Islet of Langerhans (tissue), 1 donor: ENCODE results near the gene RRP7A.
"Not testable (repeated sequence)": the region's sequence is repeated elsewhere in the genome, so short reads cannot be mapped to it uniquely, and the experiment has no call there.

Source experiments
- FAIRE-seq: peaks from one replicate; lab custom pipeline; 2011; peaks lifted over from hg19 to GRCh38; lab: Jason Lieb, UNC

The RRP7A gene

DNA sequence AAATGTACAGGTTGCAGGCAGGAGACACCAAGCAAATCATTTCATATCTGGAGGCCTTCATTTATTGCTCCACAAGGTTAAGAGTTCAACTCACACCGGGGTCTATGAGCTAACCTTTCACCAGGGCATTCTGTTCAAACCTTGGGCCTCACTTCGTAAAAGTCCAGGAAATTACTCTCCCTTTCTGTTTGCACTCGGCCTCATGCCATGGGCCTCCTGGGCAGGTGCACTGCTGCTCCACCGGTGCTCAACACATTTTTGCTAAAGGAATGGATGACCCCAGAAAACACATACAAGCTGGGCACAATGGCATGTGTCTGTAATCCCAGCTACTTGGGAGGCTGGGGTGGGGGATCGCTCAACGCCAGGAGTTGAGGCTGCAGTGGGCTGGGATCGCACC, 16.6 kb upstream of the RRP7A start:
- FAIRE-seq: no peak

DNA sequence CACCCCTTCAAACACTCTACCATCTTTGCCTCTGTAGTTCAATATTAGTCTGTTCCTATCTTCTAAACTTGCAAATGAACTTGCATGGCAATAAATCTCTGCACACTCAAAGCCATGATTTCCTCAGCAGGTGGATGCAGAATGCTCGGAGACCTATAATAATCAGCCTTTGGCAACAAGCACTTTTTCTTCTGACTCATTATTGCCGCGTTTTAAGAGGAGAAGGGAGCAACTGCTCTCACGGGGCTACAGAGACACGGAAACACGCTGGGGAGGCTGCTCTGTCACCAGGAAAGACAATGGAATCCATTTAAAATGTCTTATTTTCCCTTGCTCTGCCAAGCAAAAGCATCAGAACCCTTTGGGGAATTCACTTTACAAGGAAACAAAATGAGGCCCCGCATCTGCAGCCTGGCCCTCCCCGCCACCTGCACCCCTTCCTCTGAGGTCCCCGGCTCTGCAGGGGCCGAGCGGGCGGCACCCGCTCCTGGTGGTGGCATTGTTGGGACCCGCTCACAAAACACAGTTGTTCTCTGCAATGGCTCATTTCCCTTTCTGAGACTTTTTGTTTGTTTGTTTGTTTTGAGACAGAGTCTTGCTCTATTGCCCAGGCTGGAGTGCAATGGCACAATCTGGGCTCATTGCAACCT, 15.6 kb upstream of the RRP7A start:
- FAIRE-seq: not testable (repeated sequence)

DNA sequence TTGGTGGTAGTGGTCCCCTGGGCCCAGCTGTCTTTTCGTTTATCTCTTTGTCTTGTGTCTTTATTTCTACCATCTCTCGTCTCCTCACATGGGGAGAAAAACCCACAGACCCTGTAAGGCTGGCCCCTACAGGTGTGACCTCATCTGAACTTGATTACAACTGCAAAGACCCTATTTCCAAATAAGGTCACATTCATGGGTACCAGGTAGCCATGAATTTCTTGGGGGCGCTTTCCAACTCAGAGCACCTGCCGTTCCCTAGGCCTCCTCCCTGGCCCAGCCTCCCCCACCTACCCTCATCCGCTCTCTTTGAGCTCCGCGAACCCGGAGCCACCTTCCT, 14.0 kb upstream of the RRP7A start:
- FAIRE-seq: no peak

DNA sequence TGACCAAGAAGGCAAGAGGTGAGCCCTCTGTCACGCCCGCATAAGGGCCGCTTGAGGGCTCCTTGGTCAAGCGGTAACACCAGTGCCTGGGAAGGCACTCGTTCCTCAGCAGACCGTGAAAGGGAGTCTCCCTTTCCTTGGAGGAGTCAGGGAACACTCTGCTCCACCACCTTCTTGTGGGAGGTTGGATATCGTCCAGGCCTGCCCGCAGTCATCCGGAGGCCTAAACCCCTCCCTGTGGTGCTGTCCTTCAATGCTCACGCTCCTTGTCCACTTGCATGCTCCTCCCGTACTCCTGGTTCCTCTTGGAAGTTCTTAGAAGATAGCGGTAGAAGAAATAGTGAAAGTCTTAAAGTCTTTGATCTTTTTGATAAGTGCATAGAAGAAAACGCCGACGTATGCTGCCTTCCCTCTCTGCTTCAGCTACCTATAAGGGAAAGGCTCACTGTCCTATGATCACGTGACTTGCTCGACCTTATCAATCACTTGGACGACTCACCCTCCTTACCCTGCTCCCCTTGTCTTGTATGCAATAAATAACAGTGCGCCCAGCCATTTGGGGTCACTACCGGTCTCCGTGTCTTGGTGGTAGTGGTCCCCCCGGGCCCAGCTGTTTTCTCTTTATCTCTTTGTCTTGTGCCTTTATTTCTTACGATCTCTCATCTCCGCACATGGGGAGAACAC, 11.9 kb upstream of the RRP7A start:
- not testable (repeated sequence) for FAIRE-seq

DNA sequence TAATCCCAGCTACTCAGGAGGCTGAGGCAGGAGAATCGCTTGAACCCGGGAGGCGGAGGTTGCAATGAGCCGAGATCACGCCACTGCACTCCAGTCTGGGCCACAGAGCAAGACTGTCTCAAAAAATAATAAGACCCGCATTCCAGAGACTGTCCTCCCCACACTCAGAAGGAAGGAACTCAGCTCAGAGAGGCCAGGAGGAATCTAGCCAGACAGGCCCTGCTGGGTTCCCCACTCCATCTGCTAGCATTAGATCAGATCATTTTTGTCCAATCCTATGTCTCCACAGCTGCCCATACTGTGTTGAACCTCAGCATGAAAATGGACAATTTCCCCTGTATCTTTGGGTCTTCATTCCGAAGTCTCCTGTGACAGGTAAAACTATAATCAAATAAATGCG, 9.8 kb upstream of the RRP7A start:
- FAIRE-seq: not testable (repeated sequence)

DNA sequence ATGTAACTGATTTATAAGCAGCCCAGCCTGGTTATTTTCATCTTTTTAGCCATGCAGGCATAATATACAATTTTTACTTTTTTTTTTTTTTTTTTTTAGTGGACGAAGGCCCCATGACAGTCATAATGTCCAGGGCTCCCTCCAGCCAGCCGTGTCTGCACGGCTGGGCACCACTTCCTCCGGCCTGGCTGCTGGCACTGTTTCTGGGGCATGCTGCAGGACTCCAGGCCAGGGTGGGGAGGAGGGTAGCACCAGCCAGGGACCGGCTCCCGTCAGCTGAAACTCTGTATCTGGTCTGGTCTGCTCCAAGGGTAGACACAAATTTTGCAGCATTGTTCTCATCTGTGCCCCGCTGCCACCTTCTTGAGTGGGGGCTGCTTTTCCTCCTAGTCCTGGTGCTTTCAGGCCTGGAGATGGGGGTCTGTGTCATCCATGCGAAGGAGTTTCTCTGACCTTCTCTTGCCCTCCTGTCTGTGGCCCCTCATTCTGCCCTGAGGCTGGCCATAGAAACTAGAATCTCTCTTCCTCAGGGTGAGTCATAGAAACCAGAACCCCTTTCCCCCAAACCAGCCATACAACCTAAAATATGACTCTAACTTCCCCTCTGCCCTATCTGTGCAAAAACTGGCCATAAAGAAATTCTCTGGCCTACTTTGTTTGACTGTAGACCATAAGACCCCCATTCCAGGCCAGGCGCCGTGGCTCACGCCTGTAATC, 9.2 kb upstream of the RRP7A start:
- FAIRE-seq: no peak

DNA sequence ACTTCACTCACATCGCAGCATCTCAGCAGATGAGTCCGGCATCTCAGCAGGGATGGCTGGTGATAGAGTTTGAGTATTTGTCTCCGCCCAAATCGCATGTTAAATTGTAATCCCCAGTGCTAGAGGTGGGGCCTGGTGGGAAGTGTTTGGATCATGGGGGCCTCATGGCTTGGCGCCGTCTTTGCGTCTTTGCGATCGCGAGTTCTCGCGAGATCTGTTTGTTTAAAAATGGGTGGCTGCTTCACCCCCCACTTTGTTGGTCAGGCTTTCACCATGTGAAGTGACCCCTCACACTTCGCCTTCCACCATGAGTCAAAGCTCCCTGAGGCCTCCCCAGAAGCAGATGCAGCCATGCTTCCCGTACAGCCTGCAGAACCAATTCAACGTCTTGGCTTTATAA, 3.0 kb upstream of the RRP7A start:
- no peak for FAIRE-seq

DNA sequence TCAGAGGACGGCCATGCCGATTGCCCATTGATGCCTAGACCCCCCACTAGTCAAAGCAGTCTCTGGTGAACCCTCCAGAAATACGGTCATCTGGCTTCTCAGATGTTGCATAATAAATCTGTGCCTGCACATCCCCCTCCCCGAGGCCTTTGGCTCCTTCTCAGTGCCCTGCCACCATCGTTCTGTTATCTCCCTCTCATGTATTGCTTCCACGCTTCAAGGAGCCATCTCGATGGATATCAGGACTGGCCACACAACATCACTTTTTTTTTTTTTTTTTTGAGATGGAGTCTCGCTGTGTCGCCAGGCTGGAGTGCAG, 1.6 kb upstream of the RRP7A start:
- no peak for FAIRE-seq

DNA sequence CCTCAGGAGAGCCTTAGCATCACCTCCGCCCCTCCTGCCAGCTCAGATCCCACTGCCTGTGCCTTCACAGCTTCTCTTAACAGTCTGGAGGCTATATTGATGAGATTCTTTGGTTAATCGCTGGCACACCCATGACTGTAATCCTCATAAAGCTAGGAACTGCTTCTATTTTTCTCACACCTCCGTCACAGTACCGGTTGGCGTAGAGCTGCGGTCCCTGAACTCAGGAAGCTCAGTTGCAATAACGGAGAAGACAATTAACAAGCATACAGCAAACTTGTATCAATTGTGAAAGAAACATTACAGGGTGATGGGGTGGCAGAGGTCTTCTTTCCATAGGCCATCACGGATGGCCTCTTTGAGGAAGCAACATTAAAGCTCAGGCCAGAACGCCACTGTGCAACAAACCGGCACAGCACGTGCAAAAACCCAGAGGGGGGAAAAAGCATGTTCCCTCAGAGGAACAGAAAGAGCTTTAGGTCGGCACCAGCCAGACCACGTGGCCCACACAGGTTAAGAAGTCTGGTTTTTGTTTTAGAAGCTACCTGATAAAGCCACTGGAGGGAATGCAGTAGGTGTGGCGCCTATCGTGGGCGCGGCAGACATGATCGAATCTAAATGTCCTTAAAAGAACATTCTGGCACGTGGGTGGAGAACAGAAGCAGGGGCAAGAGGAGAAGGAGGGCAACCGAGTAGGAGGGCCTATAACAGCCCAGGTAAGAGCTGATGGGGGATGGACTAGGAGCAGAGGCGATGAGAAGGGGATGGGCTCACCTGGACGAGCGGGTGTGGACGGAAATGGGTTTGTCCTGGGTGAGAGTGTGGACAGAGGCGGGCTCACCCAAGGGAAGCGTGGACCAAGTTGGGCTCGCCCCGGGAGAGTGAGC, 715 bp downstream of the RRP7A start:
- FAIRE-seq: not testable (repeated sequence)

DNA sequence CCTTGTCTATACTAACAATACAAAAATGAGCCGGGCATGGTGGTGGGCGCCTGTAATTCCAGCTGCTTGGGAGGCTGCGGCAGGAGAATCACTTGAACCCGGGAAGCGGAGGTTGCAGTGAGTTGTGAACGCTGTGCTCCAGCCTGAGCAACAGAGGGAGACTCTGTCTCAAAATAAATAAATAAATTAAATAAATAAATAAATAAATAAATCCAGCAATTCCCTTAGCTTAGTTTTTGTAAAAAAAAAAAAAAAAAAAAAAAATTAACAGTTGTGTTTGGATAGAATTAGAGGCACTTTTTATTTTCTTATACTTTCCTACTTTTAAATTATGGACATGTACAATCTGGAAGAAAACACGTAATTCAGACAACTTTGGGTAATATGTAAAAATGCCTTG, 2.5 kb downstream of the RRP7A start:
- FAIRE-seq: not testable (repeated sequence)

DNA sequence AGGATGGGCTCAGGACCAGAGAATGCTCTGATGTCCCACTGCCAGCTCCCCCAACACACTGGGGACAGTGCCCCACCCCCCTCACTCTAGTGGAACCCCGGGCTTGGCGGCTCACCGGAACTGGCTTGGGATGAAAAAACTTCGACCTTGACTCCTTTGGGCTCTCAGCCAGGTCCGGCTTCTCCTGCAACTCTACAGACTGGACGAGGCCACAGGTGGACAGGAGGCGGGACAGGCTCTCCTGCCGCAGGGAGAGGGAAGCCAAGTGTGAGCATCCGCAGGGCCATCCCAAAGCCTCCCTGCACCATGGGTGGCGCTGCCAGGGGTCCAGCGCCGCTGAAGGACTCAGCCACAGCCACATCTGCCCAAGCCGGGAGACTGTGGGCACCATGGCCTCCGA, 3.7 kb downstream of the RRP7A start:
- FAIRE-seq: no peak

DNA sequence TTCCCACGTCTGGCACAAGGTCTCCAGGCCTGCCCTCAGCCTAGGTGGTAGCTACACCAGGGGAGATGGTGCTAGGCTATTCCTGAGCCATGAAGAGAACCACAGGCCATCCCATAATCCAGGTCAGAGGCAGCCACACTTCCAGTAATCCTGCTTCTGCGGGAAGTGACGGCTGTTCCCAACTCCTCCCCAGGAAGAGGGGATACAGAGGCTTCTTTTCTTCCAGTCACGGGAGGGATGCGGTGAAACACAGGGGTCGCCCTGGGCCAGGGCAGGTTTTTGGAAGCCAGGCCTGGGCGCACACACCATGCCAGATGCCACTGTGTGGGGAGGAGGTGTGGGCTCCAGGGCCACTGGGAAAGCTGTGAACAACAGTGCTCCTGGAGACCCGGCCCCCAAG, 4.3 kb downstream of the RRP7A start:
- FAIRE-seq: not testable (repeated sequence)

DNA sequence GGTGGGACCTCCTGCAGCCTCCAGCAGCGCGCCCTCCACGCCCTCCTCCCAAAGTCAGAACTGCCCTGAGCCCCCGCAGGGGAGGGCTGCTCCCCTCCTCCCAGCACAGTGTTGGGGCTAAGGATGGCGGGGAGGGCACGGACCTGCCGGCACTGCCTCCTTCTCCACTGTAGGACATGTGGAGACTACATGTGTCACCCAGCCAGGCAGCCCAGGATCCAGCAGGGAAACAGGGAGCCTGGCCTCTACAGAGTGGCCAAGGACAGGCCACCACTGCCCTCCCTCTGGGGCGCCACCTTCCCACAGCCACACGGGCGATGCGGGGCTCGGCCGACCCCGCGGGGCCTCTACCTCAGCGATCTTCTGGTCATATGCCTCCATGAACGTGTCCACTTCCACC, 5.3 kb downstream of the RRP7A start:
- FAIRE-seq: not testable (repeated sequence)

DNA sequence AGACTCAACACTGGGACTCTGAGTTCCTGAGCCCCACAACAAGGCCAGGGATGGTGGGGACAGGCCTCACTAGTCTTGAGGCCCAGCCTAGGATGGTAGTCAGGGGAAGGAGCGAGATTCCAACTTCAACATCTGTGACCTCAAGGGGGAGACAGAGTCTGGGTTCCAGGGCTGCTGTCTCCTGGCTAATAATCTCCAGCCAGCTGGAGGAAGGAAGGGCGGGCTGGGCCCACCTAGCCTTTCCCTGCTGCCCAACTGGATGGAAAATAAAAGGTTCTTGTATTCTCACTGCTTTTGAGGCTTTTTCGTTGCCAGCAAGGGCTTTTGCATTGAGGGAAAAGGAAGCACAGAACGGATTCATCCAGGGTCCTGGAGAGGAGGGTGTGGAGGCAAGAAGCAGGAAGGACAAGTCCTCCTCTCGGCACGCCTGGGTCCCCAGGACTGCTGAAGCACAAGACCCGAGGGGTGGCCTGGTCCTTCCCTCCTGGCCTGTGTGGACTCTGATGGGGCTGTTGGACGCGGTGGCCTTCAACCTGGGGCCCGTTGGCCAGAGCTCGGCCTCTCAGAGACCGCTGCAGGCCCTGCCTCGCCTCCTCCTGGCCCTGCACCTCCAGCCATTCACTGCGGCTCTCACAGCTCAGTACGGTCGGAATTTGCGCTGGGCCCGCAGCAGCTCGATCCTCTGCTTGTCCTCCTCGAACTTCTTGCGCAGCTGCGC, 7.2 kb downstream of the RRP7A start:
- FAIRE-seq: not testable (repeated sequence)

DNA sequence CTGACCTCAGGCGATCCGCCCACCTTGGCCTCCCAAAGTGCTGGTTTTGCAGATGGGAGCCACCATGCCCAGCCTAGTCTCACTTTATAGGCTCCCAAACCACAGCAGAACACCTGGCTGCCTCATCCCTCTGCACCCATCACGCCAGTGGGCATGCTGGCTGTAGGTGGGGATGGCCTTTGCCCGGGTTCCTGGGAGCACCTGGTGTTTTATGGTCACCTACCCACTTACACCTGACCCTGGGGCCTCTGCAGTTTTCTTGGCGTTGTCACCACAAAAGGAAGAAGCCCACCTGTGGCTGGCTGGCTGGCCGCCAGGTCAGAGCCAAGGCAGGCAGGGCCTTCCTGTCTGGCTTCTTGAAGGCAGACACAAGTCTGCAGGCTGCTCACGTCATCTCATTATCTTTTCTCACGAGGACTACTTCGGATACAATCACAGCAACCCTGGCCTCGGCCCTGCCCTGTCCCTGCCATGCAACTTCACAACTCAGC, 8.2 kb downstream of the RRP7A start:
- FAIRE-seq: no peak

DNA sequence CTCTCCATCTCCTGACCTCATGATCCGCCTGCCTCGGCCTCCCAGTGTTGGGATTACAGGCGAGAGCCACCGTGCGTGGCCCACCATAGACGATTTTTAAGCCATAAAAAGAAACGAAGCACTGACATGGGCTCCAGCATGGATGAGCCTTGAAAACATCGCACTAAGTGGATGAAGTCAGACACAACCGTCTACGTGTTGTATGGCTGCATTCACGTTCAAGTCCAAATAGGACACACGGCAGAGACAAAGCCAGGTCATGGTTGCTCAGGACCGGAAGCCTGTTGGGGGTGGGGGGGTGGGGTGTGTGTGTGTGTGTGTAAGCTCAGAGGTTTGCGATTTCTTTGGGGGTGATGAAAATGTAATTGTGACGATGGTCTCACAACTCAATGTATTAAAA, 10.0 kb downstream of the RRP7A start:
- no peak for FAIRE-seq

DNA sequence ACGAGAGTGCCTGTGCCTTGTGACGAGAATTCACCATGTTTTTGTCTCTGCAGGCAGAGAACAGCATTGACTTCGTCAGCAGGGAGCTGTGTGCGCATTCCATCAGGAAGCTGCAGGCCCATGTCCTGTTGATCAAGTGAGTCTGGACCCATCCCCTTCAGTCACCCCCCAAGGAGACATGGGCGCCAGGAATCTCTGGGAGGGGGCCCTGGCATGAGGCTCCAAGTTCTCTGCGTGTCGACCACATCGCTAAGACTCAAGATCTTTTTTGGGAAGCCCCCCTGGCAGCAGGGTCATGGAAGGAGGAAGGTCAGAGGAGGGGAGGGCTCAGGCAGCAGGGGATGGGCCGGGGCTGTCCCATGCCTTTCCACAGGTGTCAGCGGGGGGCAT, 10.6 kb downstream of the RRP7A start:
- not testable (repeated sequence) for FAIRE-seq

DNA sequence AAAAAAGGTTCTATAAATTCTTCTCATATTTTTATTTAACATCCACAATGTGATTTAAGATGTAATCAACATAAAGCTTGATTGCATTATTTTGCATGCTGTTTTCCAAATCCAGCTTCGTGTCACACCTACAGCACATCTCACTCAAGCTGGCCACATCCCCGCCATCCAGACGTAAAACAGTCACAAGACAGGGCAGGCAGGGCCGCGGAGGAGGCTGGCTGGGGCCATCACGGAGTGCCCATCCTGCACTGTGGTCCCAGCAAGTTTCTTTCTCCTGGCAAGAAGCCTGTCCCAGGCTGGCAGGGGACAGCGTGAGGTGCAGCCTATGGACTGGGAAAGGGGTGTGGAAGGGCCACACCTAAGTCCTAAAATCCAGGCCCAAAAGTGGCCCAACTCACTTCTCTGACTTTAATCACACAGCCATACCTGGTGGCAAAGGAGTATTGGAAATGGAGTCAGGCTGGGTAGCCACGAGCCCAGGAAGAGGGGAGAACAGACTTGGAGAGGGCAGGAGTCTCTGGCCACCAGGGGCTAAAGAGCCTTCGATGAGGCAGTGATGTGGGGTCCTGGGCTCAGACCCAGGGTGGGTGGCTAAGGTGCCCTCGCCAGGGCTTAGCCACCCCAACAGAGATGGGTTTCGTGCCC, 11.1 kb downstream of the RRP7A start:
- not testable (repeated sequence) for FAIRE-seq

DNA sequence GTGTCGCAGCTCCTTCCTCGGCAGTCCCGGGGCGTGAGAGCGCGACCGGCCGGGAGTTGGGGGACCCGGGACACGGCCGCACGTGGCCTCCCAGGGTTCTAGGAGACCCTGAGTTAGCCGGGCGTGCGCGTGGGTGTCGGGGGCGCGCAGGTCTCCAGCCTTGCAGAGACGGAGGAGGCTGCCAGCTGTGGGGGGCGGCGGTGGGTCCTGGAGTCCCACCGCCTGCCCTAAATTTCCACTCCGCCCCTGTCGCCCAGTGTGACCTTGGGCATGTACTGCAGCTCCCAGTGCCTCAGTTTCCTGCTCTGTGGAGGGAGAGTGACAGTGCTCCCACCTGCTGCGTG, 18.8 kb downstream of the RRP7A start:
- FAIRE-seq: no peak

DNA sequence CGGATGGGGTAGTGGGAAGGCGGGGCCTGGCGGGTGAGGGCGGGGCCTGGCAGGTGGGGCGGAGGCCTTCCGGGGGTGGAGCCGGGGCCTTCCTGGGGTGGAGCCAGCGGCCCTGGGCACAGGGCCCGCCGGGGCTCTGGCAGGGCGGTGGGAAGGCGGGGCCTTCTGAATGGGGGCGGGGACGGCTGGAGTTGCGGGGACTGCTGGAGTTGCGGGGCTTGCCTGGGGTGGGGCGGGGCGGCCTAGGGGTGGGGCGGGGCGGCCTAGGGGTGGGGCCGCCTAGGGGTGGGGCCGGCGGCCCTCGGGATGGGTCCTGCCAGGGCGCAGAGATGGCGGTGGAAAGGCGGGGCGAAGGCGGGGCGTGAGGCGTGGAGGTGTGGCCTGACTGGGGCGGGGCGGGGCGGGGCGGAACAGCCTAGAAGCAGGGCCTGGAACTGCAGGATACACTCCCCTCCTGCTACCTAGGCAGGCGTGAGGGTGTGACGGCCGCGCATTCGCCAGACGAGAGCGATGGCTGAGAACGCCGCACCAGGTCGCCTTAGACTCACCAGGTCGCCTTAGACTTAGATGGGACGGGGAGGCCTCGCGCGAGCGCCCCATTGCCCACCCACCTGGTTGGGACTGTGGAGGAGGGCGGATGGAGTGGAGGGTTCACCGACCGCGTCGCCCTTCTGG, 19.3 kb downstream of the RRP7A start:
- no peak for FAIRE-seq

DNA sequence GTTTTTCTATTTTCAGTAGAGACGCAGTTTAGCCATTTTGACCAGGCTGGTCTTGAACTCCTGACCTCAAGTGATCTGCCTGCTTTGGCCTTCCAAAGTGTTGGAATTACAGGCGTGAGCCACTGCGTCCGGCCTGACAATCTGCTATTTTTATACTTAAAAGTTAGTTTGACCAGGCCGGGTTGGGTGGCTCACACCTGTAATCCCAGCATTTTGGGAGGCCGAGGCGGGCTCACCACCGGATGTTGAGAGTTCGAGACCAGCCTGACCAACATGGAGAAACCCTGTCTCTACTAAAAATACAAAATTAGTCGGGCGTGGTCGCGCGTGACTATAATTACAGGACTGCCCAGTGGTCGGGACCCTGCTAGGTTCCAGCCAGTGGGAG, 19.8 kb downstream of the RRP7A start:
- FAIRE-seq: not testable (repeated sequence)
